Heart left ventricle (tissue), 16 donors: ENCODE results near the gene KIAA0825. TPM values are rescaled to one million over a fixed set of nuclear protein-coding genes. Genes with fewer than 3 reads are reported as not detected.

Source experiments
- ATAC-seq, 4 donors: fragments of 200-7000 bp; cut with Tn5 transposase; one replicate each; pipeline ENCODE4 v1.9.1; 2020 to 2022; ENCODE audit warnings: moderate library complexity in 4 of 4, mild to moderate bottlenecking in 3 of 4, moderate number of reproducible peaks in 1 of 4
- DNase-seq, 5 donors: peaks; one replicate each; pipeline ENCODE4 v3.0.0-alpha.2; 2020
- H3K27ac ChIP-seq, 12 donors: fragments of 200-600 bp; sonication (generic) in 4 of 12; one replicate each; pipeline versions ENCODE4 v1.5.0 to v1.8.0; 2016 to 2022; ENCODE audit warnings: mild to moderate bottlenecking in 2 of 12
- H3K27me3 ChIP-seq, 9 donors: fragments of 200-600 bp; sonication (generic) in 2 of 9; one replicate each; pipeline versions ENCODE4 v1.5.1 to v1.8.0; 2016 to 2022; ENCODE audit warnings: mild to moderate bottlenecking in 3 of 9
- H3K36me3 ChIP-seq, 9 donors: fragments of 200-600 bp; sonication (generic) in 2 of 9; one replicate each; pipeline versions ENCODE4 v1.5.0 to v1.8.0; 2018 to 2022; ENCODE audit warnings: mild to moderate bottlenecking in 2 of 9
- H3K4me1 ChIP-seq, 12 donors: fragments of 200-600 bp; sonication (generic) in 4 of 12; one replicate each; pipeline versions ENCODE4 v1.5.0 to v1.8.0; 2016 to 2022; ENCODE audit warnings: mild to moderate bottlenecking in 3 of 12
- H3K4me3 ChIP-seq, 12 donors: fragments of 200-600 bp; sonication (generic) in 4 of 12; one replicate each; pipeline versions ENCODE4 v1.5.0 to v1.8.0; 2017 to 2022; ENCODE audit warnings: mild to moderate bottlenecking in 9 of 12, moderate library complexity in 4 of 12
- H3K9me3 ChIP-seq, 12 donors: fragments of 200-600 bp; sonication (generic) in 4 of 12; one replicate each; pipeline versions ENCODE4 v1.5.0 to v1.8.0; 2016 to 2022; ENCODE audit warnings: mild to moderate bottlenecking in 1 of 12
- POLR2A ChIP-seq, 2 donors: fragments of 450-650 bp; IDR thresholded peaks; one replicate each; pipeline ENCODE4 v1.6.1; 2017; ENCODE audit warnings: antibody characterized with exemption in 2 of 2, mild to moderate bottlenecking in 2 of 2, moderate library complexity in 2 of 2
- WGBS, 4 donors: extraction: QIAGEN DNeasy Blood & Tissue Kit in 2 of 4; methylation state at CpG; one replicate each; pipeline versions ENCODE4 v1.1.5 to v1.1.7; 2013 to 2018; 5-methylcytosine and 5-hydroxymethylcytosine counted together
- intact Hi-C, 10 donors: fragments of 100-400 bp; cut with DNase I; formaldehyde crosslinking; loops; one replicate each; pipeline versions ENCODE4 v1.11.1 to v1.14.2; 2022
- polyA plus RNA-seq, 2 donors: library from polyadenylated mRNA; stranded (reverse); fragments of 200-250 nt; gene quantifications; one replicate each; pipeline ENCODE4 v1.2.3, GENCODE V29; 2013
- total RNA-seq, 9 donors: library from RNA; depleted of rRNA in 2 of 9; stranded (reverse); fragments of >200 nt in 2 of 9; fragmentation: NEBNext Ultra II Directional in 3 of 9; extraction: Animal tissue kit (Norgen Biotek cat#: 25700) in 3 of 9; gene quantifications; one replicate each; pipeline versions ENCODE4 v1.1.0 to v1.2.4, GENCODE V29; 2016 to 2023
- TF ChIP-seq, protein P1 (sequence below), 12 donors: fragments of 200-600 bp; sonication (generic) in 4 of 12; IDR thresholded peaks; one replicate each; pipeline versions ENCODE4 v1.5.0 to v1.8.0; 2018 to 2022; ENCODE audit warnings: antibody characterized with exemption in 12 of 12, mild to moderate bottlenecking in 5 of 12
- donor health status: ischemic (EF 13 %, LVEDD 7.1; RV severe dilation, severe dysfunction).
- donor health status: healthy with polysubstance abuse.
- donor health status: DM: no; HTN: yes; CAD: no.
- donor health status: DM: no; HTN: no; CAD: no.
- donor health status: ischemic (EF 25% LVEDD 6.9; RV normal size, moderate dysfunction).
- donor health status: ischemic (EF 25% LVEDD 5.7; RV mildly dilated, moderate dysfunction).
- donor health status: healthy.
- donor health status: DM: yes; HTN: yes; CAD: no.
- donor health status: ischemic (EF 35%, LVEDD 5.7; RV mildly dilated, moderate dysfunction).
- donor health status: nonischemic (EF 11% LVEDD 7.7; RV severe dilation, severe dysfunction).
- donor health status: DM: yes; HTN: yes; CAD: no.
- donor health status: PGD.
- donor health status: ischemic (EF 29% LVEDD 5.4; RV normal size, mild dysfunction).
- donor health status: nonischemic (EF 23%, LVEDD 6.1; RV moderate dilation, normal function).

The KIAA0825 gene
- total and polyA plus RNA-seq, 11 donors = 0.27 to 4.1 (median 2.4) TPM

DNA sequence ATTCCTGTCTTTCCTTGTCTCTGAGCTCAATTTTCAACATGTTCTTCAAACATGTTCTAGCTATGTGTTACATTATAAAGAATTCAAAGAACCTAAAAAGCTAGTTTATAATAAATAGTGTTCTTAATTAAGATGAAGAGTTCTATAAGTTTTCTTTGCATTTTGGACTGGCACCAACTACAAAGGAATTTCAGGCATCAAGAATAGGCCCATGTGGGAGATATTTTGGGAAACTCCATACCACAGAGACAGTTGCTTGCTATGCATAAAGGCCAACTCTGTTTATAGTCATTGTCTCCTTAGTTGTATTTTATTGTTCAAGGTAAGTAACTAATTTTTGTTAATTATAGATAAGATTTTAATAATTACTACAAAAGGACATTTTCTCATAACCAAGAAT lies 4.6 kb upstream of the KIAA0825 start:
- H3K4me3 ChIP-seq = no peak overlapping the region
- H3K36me3 ChIP-seq = no peaks in the 10 kb centered on the region
- intact Hi-C loops = no loop called here
- DNase-seq = no peak
- no peak for ATAC-seq
- no peak for TF ChIP-seq POLR2A (IDR thresholded peaks at IDR 0.05)
- TF ChIP-seq, protein P1, sequence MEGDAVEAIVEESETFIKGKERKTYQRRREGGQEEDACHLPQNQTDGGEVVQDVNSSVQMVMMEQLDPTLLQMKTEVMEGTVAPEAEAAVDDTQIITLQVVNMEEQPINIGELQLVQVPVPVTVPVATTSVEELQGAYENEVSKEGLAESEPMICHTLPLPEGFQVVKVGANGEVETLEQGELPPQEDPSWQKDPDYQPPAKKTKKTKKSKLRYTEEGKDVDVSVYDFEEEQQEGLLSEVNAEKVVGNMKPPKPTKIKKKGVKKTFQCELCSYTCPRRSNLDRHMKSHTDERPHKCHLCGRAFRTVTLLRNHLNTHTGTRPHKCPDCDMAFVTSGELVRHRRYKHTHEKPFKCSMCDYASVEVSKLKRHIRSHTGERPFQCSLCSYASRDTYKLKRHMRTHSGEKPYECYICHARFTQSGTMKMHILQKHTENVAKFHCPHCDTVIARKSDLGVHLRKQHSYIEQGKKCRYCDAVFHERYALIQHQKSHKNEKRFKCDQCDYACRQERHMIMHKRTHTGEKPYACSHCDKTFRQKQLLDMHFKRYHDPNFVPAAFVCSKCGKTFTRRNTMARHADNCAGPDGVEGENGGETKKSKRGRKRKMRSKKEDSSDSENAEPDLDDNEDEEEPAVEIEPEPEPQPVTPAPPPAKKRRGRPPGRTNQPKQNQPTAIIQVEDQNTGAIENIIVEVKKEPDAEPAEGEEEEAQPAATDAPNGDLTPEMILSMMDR (IDR thresholded peaks at IDR 0.05) = no peak
- H3K9me3 ChIP-seq = no peaks in the 10 kb centered on the region
- peaks cover 0 to 27% (median 10%) of the 10 kb centered on the region in 12 donors for H3K4me1 ChIP-seq
- H3K27ac ChIP-seq = peak overlapping the region in 5 of 12 donors; percentile 14 to 51 (median 39)
- H3K27me3 ChIP-seq = no peaks in the 10 kb centered on the region

DNA sequence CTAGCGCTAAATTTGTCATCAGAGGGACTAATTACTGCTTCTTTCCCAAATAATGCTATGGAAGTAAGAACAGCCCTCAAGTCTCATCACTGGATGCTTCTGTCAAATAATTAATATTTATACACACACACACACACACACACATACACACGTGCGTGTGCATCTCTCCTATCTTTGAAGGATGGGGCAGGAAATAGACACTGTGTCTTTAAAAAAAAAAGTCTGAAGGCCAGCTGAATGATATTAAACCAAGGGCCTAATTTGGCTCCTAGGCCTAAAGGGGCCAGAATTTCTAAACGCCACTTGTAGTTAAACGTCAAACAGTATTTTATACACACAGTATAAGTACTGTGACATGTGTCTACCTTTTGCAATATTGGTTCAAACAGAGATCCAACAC lies 3.4 kb upstream of the KIAA0825 start:
- H3K27ac ChIP-seq = peak overlapping the region in 6 of 12 donors; percentile 14 to 43 (median 22)
- H3K4me1 ChIP-seq = peaks cover 0 to 34% (median 16%) of the 10 kb centered on the region in 12 donors
- H3K9me3 ChIP-seq = no peaks in the 10 kb centered on the region
- H3K27me3 ChIP-seq = no peaks in the 10 kb centered on the region
- TF ChIP-seq, protein P1 (IDR thresholded peaks at IDR 0.05) = no peak
- TF ChIP-seq POLR2A (IDR thresholded peaks at IDR 0.05) = no peak
- 42 to 57% (median 45%) methylated on average over 5 of the region's 5 CpGs for WGBS, 4 donors
- H3K4me3 ChIP-seq = peak overlapping the region in 1 of 12 donors; percentile 1
- H3K36me3 ChIP-seq = no peaks in the 10 kb centered on the region
- DNase-seq = no peak
- intact Hi-C loops = no loop called here
- no peak for ATAC-seq

DNA sequence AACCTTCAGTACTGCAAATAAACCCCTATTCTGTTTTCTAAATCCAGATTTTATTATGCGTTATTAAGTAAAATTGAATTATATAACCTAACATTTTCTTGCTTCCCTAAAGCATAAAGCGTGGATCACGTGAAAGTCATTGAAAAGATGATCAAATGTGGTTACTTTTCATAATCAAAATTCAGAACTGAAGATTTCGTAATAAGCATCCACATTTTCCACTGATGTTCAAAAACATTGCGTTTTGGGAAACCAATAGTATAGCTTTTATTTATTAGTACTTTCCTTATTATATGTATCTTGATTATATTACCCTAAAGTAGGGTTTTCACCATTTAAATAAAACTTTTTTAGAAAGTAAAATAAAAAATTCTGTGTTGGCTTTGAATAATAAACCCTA lies 1.9 kb upstream of the KIAA0825 start:
- Histone ChIP-seq H3K36me3 (no peaks in the 10 kb centered on the region), H3K4me1 (peaks cover 0 to 34% (median 16%) of the 10 kb centered on the region in 12 donors), H3K4me3 (peak overlapping the region in 1 of 12 donors; percentile 82), H3K27me3 (no peaks in the 10 kb centered on the region), H3K9me3 (no peaks in the 10 kb centered on the region), H3K27ac (no peak overlapping the region)
- TF ChIP-seq, protein P1 (IDR thresholded peaks at IDR 0.05) = no peak
- TF ChIP-seq POLR2A (IDR thresholded peaks at IDR 0.05) = no peak
- DNase-seq (no peak), ATAC-seq (no peak)
- 92 to 96% (median 95%) methylated on average over 5 of the region's 5 CpGs for WGBS, 4 donors
- intact Hi-C loops = no loop called here

DNA sequence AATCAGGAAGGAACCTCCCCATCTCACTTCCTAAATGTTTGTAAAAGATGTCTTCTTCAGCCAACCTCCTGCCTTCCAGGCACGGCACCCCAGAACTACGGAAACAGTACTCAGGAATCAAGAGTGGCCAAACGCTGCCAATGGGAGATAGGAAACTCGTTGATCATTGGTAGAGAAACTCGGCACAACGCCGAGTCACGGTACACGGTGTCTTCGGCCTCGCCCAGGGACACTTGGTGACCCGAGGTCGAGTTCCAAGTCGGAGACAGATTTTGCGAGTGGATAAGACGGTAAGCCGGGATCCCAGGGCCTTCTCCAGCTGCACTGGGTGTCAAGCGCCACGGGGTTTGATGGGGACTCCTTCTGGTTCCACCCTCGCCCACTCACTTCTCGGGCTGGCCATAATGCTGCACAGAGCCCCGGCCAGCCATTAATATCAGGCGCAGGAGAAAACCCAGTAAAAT lies 343 bp downstream of the KIAA0825 start:
- intact Hi-C loops = loop anchor here in 2 of 10 donors (5.0 to 10.0 kb wide), 3 partner anchors 96 to 503 kb away; a partner anchor contains a TSS
- H3K4me1 ChIP-seq = peaks cover 0 to 28% (median 16%) of the 10 kb centered on the region in 12 donors
- DNase-seq (peak; percentile 34 to 81 (median 66)), ATAC-seq (peak; percentile 67 to 84 (median 75))
- peak overlapping the region; percentile 5 to 86 (median 71) for H3K27ac ChIP-seq
- H3K36me3 ChIP-seq = no peaks in the 10 kb centered on the region
- 0% methylated on average over 11 to 23 of the region's 23 CpGs for WGBS, 4 donors
- no peaks in the 10 kb centered on the region for H3K9me3 ChIP-seq
- TF ChIP-seq, protein P1 (IDR thresholded peaks at IDR 0.05) = peak in 1 of 12 donors; percentile 3
- no peak for TF ChIP-seq POLR2A (IDR thresholded peaks at IDR 0.05)
- H3K27me3 ChIP-seq = no peaks in the 10 kb centered on the region
- peak overlapping the region; percentile 61 to 91 (median 72) for H3K4me3 ChIP-seq
